ENCODE results near the gene RNF41.

DNA sequence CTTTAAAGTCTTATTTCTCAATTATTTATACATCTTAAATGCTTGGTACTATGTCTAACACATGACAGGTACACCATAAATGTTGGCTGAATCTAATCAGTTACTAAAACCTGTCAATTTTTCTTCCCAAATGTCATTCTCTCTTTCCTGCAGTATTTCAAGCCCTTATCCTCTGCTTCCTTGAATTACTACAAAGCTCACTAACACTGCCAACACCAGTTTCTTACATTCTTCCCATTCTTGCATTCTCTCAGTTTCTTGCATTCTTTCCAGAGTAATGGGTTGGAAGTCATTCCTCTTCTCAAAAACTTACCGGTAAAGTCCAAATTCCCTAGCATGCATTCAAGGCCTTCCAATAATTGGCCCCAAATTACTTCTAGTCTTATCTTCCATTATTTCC, 22.9 kb downstream of the RNF41 start:
- TF ChIP-seq CTCF (IDR thresholded peaks at IDR 0.05; ENCODE audit: low read depth, low read length): no peak
- no peak for TF ChIP-seq POLR2A (IDR thresholded peaks at IDR 0.05; ENCODE audit: extremely low read depth, insufficient read length)
- TF ChIP-seq, protein P1, sequence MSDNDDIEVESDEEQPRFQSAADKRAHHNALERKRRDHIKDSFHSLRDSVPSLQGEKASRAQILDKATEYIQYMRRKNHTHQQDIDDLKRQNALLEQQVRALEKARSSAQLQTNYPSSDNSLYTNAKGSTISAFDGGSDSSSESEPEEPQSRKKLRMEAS (IDR thresholded peaks at IDR 0.05; ENCODE audit: low read depth, low read length): no peak
- TF ChIP-seq MYC (IDR thresholded peaks at IDR 0.05; ENCODE audit: low read depth, low read length): no peak
